Tibial artery (tissue), 4 donors: ENCODE measurements around the gene ITGB4.
A peak's percentile ranks its signal among the peaks of the same experiment; 100 is the strongest.

Experiments used
- DNase-seq, 2 donors: peaks; one replicate each; pipeline ENCODE4 v3.0.0-alpha.2; 2019
- H3K27ac ChIP-seq, 2 donors: fragments of 200-600 bp; sonication (generic) in 1 of 2; 1 replicate in 1 of 2; 2 replicates in 1 of 2; pipeline ENCODE4 v1.5.1; 2018 to 2019; ENCODE audit warnings: mild to moderate bottlenecking in 1 of 2
- H3K27me3 ChIP-seq, 2 donors: fragments of 200-600 bp; sonication (generic) in 1 of 2; one replicate each; pipeline versions ENCODE4 v1.5.1 to v1.6.0; 2016 to 2019
- H3K36me3 ChIP-seq, 3 donors: fragments of 200-600 bp; sonication (generic) in 2 of 3; one replicate each; pipeline ENCODE4 v1.5.1; 2016 to 2019; ENCODE audit warnings: mild to moderate bottlenecking in 2 of 3
- H3K4me1 ChIP-seq, 4 donors: fragments of 200-600 bp; sonication (generic) in 2 of 4; 1 replicate in 3 of 4; 2 replicates in 1 of 4; pipeline ENCODE4 v1.5.1; 2016 to 2019
- H3K4me3 ChIP-seq, 2 donors: fragments of 200-600 bp; sonication (generic) in 1 of 2; 1 replicate in 1 of 2; 2 replicates in 1 of 2; pipeline ENCODE4 v1.5.1; 2018 to 2019; ENCODE audit warnings: mild to moderate bottlenecking in 2 of 2
- H3K9me3 ChIP-seq, 3 donors: fragments of 200-600 bp; sonication (generic) in 1 of 3; one replicate each; pipeline ENCODE4 v1.5.1; 2016 to 2019
- CTCF ChIP-seq, 2 experiments: fragments of 200-600 bp in 1 of 2; fragments of 450-650 bp in 1 of 2; IDR thresholded peaks; one replicate each; pipeline ENCODE4 v1.5.1; 2017 to 2019; ENCODE audit warnings: antibody characterized with exemption in 2 of 2, mild to moderate bottlenecking in 1 of 2, moderate library complexity in 1 of 2
- intact Hi-C: fragments of 100-400 bp; cut with DNase I; formaldehyde crosslinking; loops from one replicate; pipeline ENCODE4 v1.15.0; 2023; ENCODE audit warnings: low total_unique reads

The ITGB4 gene

GRCh38 chr17:75754378-75755204 is 33.3 kb downstream of the ITGB4 start:
- no peak for TF ChIP-seq CTCF (IDR thresholded peaks at IDR 0.05)
- no peak for DNase-seq
- Histone ChIP-seq H3K36me3 (peaks cover 0 to 100% (median 10%) of the 10 kb centered on the region in 3 donors), H3K4me3 (peak overlapping the region; percentile 46 to 47), H3K27ac (peak overlapping the region in 1 of 2 donors; percentile 47), H3K27me3 (no peaks in the 10 kb centered on the region), H3K4me1 (peaks cover 0 to 25% (median 19%) of the 10 kb centered on the region in 4 donors), H3K9me3 (no peaks in the 10 kb centered on the region)
- intact Hi-C loops: loop anchor here (5.0 kb wide), 1 partner anchor 82 kb away; no protein-coding TSS in a partner anchor

GRCh38 chr17:75755205-75755901 is 34.1 kb downstream of the ITGB4 start:
- Histone ChIP-seq H3K27ac (no peak overlapping the region), H3K9me3 (no peaks in the 10 kb centered on the region), H3K4me3 (no peak overlapping the region), H3K27me3 (no peaks in the 10 kb centered on the region), H3K36me3 (peaks cover 0 to 96% (median 14%) of the 10 kb centered on the region in 3 donors), H3K4me1 (peaks cover 0 to 17% (median 12%) of the 10 kb centered on the region in 4 donors)
- intact Hi-C loops: no loop called here
- peak in 1 of 2 donors; percentile 64 for DNase-seq
- no peak for TF ChIP-seq CTCF (IDR thresholded peaks at IDR 0.05)

GRCh38 chr17:75755990-75756389 is 34.7 kb downstream of the ITGB4 start:
- Histone ChIP-seq H3K9me3 (no peaks in the 10 kb centered on the region), H3K4me1 (peaks cover 0 to 16% (median 12%) of the 10 kb centered on the region in 4 donors), H3K27ac (no peak overlapping the region), H3K27me3 (no peaks in the 10 kb centered on the region), H3K4me3 (no peak overlapping the region), H3K36me3 (peaks cover 0 to 94% (median 14%) of the 10 kb centered on the region in 3 donors)
- no peak for TF ChIP-seq CTCF (IDR thresholded peaks at IDR 0.05)
- intact Hi-C loops: no loop called here
- peak in 1 of 2 donors; percentile 56 for DNase-seq

- DNase-seq: peak in 1 of 2 donors; percentile 62
- Histone ChIP-seq H3K27me3 (no peaks in the 10 kb centered on the region), H3K4me1 (peaks cover 0 to 16% (median 12%) of the 10 kb centered on the region in 4 donors), H3K36me3 (peaks cover 0 to 88% (median 14%) of the 10 kb centered on the region in 3 donors), H3K9me3 (no peaks in the 10 kb centered on the region), H3K4me3 (no peak overlapping the region), H3K27ac (no peak overlapping the region)
- no peak for TF ChIP-seq CTCF (IDR thresholded peaks at IDR 0.05)
- intact Hi-C loops: no loop called here
Observed at GRCh38 chr17:75756451-75757085, 35.3 kb downstream of the ITGB4 start.

- H3K36me3 ChIP-seq: peaks cover 0 to 82% (median 14%) of the 10 kb centered on the region in 3 donors
- TF ChIP-seq CTCF (IDR thresholded peaks at IDR 0.05): no peak
- intact Hi-C loops: no loop called here
Observed at GRCh38 chr17:75757086-75757681, 35.9 kb downstream of the ITGB4 start.

More at GRCh38 chr17:75757086-75757681, 35.9 kb downstream of the ITGB4 start:
- no peak overlapping the region for H3K4me3 ChIP-seq
- H3K9me3 ChIP-seq: no peaks in the 10 kb centered on the region
- peaks cover 0 to 16% (median 12%) of the 10 kb centered on the region in 4 donors for H3K4me1 ChIP-seq
- H3K27me3 ChIP-seq: no peaks in the 10 kb centered on the region
- DNase-seq: peak in 1 of 2 donors; percentile 63
- H3K27ac ChIP-seq: no peak overlapping the region
